ENCODE data around the gene MAP7D3.
"Not testable (repeated sequence)": the region's sequence is repeated elsewhere in the genome, so short reads cannot be mapped to it uniquely, and the experiment has no call there.

The MAP7D3 gene

GRCh38 chrX:136179133-136179532, 72.1 kb downstream of the MAP7D3 start:
- no peak for DNase-seq

GRCh38 chrX:136176399-136176825, 74.8 kb downstream of the MAP7D3 start:
- no peak for DNase-seq

- no peak for DNase-seq
Measured at GRCh38 chrX:136171420-136171819, 79.8 kb downstream of the MAP7D3 start.

GRCh38 chrX:136170139-136170800, 80.9 kb downstream of the MAP7D3 start:
- no peak for DNase-seq

- no peak for DNase-seq
Measured at GRCh38 chrX:136168929-136169735, 82.1 kb downstream of the MAP7D3 start.

GRCh38 chrX:136167989-136168388, 83.2 kb downstream of the MAP7D3 start:
- not testable (repeated sequence) for DNase-seq

- DNase-seq: no peak
Measured at GRCh38 chrX:136166221-136166855, 84.9 kb downstream of the MAP7D3 start.

GRCh38 chrX:136165406-136165805, 85.8 kb downstream of the MAP7D3 start:
- no peak for DNase-seq

- no peak for DNase-seq
Measured at GRCh38 chrX:136163689-136164088, 87.5 kb downstream of the MAP7D3 start.

All from stimulated activated CD4-positive, alpha-beta T cell treated with anti-CD3 and anti-CD28 coated beads, Interleukin-2, amount 100 ng/mL, for 24 hours (primary cell).